H9 (cell line): Measurements from ENCODE around the gene AFF2. TPM values are rescaled to one million over a fixed set of nuclear protein-coding genes. Genes with fewer than 3 reads are reported as not detected.

Experiments
- DNase-seq: peaks from one replicate; pipeline ENCODE4 v3.0.0-alpha.2; 2017
- H2AFZ ChIP-seq: one replicate; pipeline ENCODE4 v1.6.1; 2013; ENCODE audit warnings: mild to moderate bottlenecking, low read length, control low read depth, moderate library complexity
- H2AK5ac ChIP-seq: 2 replicates; pipeline ENCODE4 v1.6.1; 2013; ENCODE audit warnings: low read length, control low read depth, mixed read lengths; ENCODE audit not compliant: insufficient read length
- H2BK120ac ChIP-seq: one replicate; pipeline ENCODE4 v1.6.1; 2013; ENCODE audit warnings: low read depth, mild to moderate bottlenecking, low read length, control low read depth, inconsistent platforms; ENCODE audit not compliant: poor library complexity, severe bottlenecking
- H2BK12ac ChIP-seq: 2 replicates; pipeline ENCODE4 v1.6.1; 2013; ENCODE audit warnings: low read length, control low read depth, mixed read lengths, low read depth; ENCODE audit not compliant: insufficient read length
- H2BK15ac ChIP-seq: 2 replicates; pipeline ENCODE4 v1.6.1; 2013; ENCODE audit warnings: low read depth, low read length, control low read depth
- H2BK20ac ChIP-seq: one replicate; pipeline ENCODE4 v1.6.1; 2013; ENCODE audit warnings: low read depth, mild to moderate bottlenecking, low read length, control low read depth, inconsistent platforms; ENCODE audit not compliant: poor library complexity, severe bottlenecking
- H2BK5ac ChIP-seq: 2 replicates; pipeline ENCODE4 v1.6.1; 2013; ENCODE audit warnings: low read length, control low read depth, mixed read lengths; ENCODE audit not compliant: insufficient read length
- H3K14ac ChIP-seq: 2 replicates; pipeline ENCODE4 v1.6.1; 2013; ENCODE audit warnings: low read length, control low read depth; ENCODE audit not compliant: insufficient read depth
- H3K18ac ChIP-seq: 2 replicates; pipeline ENCODE4 v1.6.1; 2013; ENCODE audit warnings: low read depth, mild to moderate bottlenecking, mixed read lengths, low read length, control low read depth; ENCODE audit not compliant: insufficient read length
- H3K23ac ChIP-seq: 2 replicates; pipeline ENCODE4 v1.6.1; 2013; ENCODE audit warnings: low read length, control low read depth, mixed read lengths, low read depth; ENCODE audit not compliant: insufficient read length
- H3K23me2 ChIP-seq: 2 replicates; pipeline ENCODE4 v1.6.1; 2013; ENCODE audit warnings: low read depth, mild to moderate bottlenecking, mixed read lengths, low read length, control low read depth; ENCODE audit not compliant: insufficient read length, poor library complexity, severe bottlenecking
- H3K27ac ChIP-seq: 2 replicates; pipeline ENCODE4 v1.5.1; 2013; ENCODE audit warnings: low read length, control low read depth, mixed read lengths, low read depth; ENCODE audit not compliant: insufficient read length
- H3K27me3 ChIP-seq: 2 replicates; pipeline ENCODE4 v1.6.1; 2013; ENCODE audit warnings: low read length, control low read depth, inconsistent platforms; ENCODE audit not compliant: insufficient read depth
- H3K4ac ChIP-seq: 2 replicates; pipeline ENCODE4 v1.6.1; 2013; ENCODE audit warnings: low read depth, mild to moderate bottlenecking, control low read depth, inconsistent platforms, low read length, moderate library complexity
- H3K4me1 ChIP-seq: 2 replicates; pipeline ENCODE4 v1.6.1; 2013; ENCODE audit warnings: low read length, control low read depth, inconsistent platforms; ENCODE audit not compliant: insufficient read depth
- H3K4me2 ChIP-seq: 2 replicates; pipeline ENCODE4 v1.6.1; 2013; ENCODE audit warnings: low read length, control low read depth, mixed read lengths; ENCODE audit not compliant: insufficient read length, insufficient read depth
- H3K56ac ChIP-seq: 2 replicates; pipeline ENCODE4 v1.6.1; 2013; ENCODE audit warnings: low read depth, mild to moderate bottlenecking, mixed read lengths, low read length, control low read depth; ENCODE audit not compliant: insufficient read length
- H3K79me1 ChIP-seq: 2 replicates; pipeline ENCODE4 v1.6.1; 2013; ENCODE audit warnings: low read depth, mild to moderate bottlenecking, moderate library complexity, low read length, control low read depth, inconsistent platforms; ENCODE audit not compliant: insufficient read depth, poor library complexity, severe bottlenecking
- H3K79me2 ChIP-seq: 2 replicates; pipeline ENCODE4 v1.6.1; 2013; ENCODE audit warnings: low read length, control low read depth, inconsistent platforms; ENCODE audit not compliant: insufficient read depth
- H3K9ac ChIP-seq: 2 replicates; pipeline ENCODE4 v1.6.1; 2013; ENCODE audit warnings: low read length, control low read depth, mixed read lengths; ENCODE audit not compliant: insufficient read length; ENCODE audit errors: extremely low read depth
- H3K9me3 ChIP-seq: one replicate; pipeline ENCODE4 v1.6.1; 2013; ENCODE audit warnings: low read depth, low read length, inconsistent platforms; ENCODE audit not compliant: control insufficient read depth
- H3T11ph ChIP-seq: one replicate; pipeline ENCODE4 v1.6.1; 2013; ENCODE audit warnings: mild to moderate bottlenecking, low read length, control low read depth, inconsistent platforms
- H4K20me1 ChIP-seq: one replicate; pipeline ENCODE4 v1.6.1; 2013; ENCODE audit not compliant: control insufficient read depth, insufficient read length, insufficient read depth
- H4K5ac ChIP-seq: 2 replicates; pipeline ENCODE4 v1.6.1; 2013; ENCODE audit warnings: low read depth, mild to moderate bottlenecking, mixed read lengths, low read length, control low read depth; ENCODE audit not compliant: insufficient read length
- H4K8ac ChIP-seq: replicated peaks from 2 replicates; pipeline ENCODE4 v1.6.1; 2013; ENCODE audit warnings: low read length, control low read depth, mixed read lengths, low read depth; ENCODE audit not compliant: insufficient read length
- H4K91ac ChIP-seq: 2 replicates; pipeline ENCODE4 v1.6.1; 2013; ENCODE audit warnings: low read depth, mild to moderate bottlenecking, moderate library complexity, mixed read lengths, low read length, control low read depth; ENCODE audit not compliant: insufficient read length
- H3K27ac Mint-ChIP-seq, 3 experiments: 2 replicates in 2 of 3; 3 replicates in 1 of 3; pipeline ENCODE4 v1.8.0; 2020 to 2021; ENCODE audit warnings: mixed read lengths in 3 of 3, mild to moderate bottlenecking in 1 of 3, moderate library complexity in 1 of 3
- H3K27me3 Mint-ChIP-seq: 2 replicates; pipeline ENCODE4 v1.8.0; 2021; ENCODE audit warnings: low read depth, mild to moderate bottlenecking, moderate library complexity, mixed read lengths
- H3K36me3 Mint-ChIP-seq, 3 experiments: 2 replicates in 2 of 3; 3 replicates in 1 of 3; pipeline ENCODE4 v1.8.0; 2020 to 2021; ENCODE audit warnings: low read depth in 3 of 3, mixed read lengths in 3 of 3; ENCODE audit not compliant: insufficient read depth in 1 of 3
- H3K4me1 Mint-ChIP-seq, 2 experiments: 2 replicates each; pipeline ENCODE4 v1.8.0; 2020; ENCODE audit warnings: mixed read lengths in 2 of 2
- H3K4me3 Mint-ChIP-seq, 2 experiments: 2 replicates in 1 of 2; 3 replicates in 1 of 2; pipeline ENCODE4 v1.8.0; 2020 to 2021; ENCODE audit warnings: mild to moderate bottlenecking in 2 of 2, mixed read lengths in 2 of 2, moderate library complexity in 1 of 2
- H3K9me3 Mint-ChIP-seq, 2 experiments: 2 replicates in 1 of 2; 3 replicates in 1 of 2; pipeline ENCODE4 v1.8.0; 2020; ENCODE audit warnings: mild to moderate bottlenecking in 2 of 2, mixed read lengths in 2 of 2, moderate library complexity in 1 of 2
- CTCF ChIP-seq: fragments of 200-600 bp; sonication (generic); conservative IDR thresholded peaks from 3 replicates; pipeline ENCODE4 v1.8.0; 2021; ENCODE audit warnings: antibody characterized with exemption, mild to moderate bottlenecking
- WGBS: extraction: QIAGEN DNeasy Blood & Tissue Kit; methylation state at CpG from one replicate; pipeline ENCODE4 v1.1.7; 2013; ENCODE audit warnings: missing lambda C conversion rate, low lambda C conversion rate, mixed read lengths; ENCODE audit not compliant: insufficient read length; ENCODE audit errors: extremely low coverage; 5-methylcytosine and 5-hydroxymethylcytosine counted together
- total RNA-seq: library from RNA; stranded (reverse); gene quantifications from 2 replicates; pipeline ENCODE4 v1.2.1, GENCODE V29; 2021

Gene AFF2
- total RNA-seq, 1 experiment from 2014 or later, result 14.6 TPM

- H3K27me3 Mint-ChIP-seq, result no peaks in the 10 kb centered on the region
Observed at GRCh38 chrX:148926371-148926770, 426.0 kb downstream of the AFF2 start.

More at GRCh38 chrX:148926371-148926770, 426.0 kb downstream of the AFF2 start:
- H3K27me3 ChIP-seq, result no peaks in the 10 kb centered on the region
- H3K4me1 ChIP-seq, result no peaks in the 10 kb centered on the region
- H3K4ac ChIP-seq, result no peak overlapping the region
- H3K4me3 Mint-ChIP-seq, result no peak overlapping the region
- H4K20me1 ChIP-seq, result no peaks in the 10 kb centered on the region
- H4K8ac ChIP-seq, result no peak overlapping the region
- no peak overlapping the region for H2BK5ac ChIP-seq
- H2BK15ac ChIP-seq, result no peak overlapping the region
- no peaks in the 10 kb centered on the region for H3K23me2 ChIP-seq
- TF ChIP-seq CTCF, result no peak
- H2BK12ac ChIP-seq, result no peak overlapping the region
- H3K18ac ChIP-seq, result no peak overlapping the region
- H3K27ac ChIP-seq, result no peak overlapping the region
- no peaks in the 10 kb centered on the region; a peak in 1 of 7 replicates for H3K36me3 Mint-ChIP-seq
- peaks cover 32 to 56% of the 10 kb centered on the region in 2 experiments for H3K9me3 Mint-ChIP-seq
- H3K9ac ChIP-seq, result no peak overlapping the region
- no peak overlapping the region for H3K4me2 ChIP-seq
- H4K5ac ChIP-seq, result no peak overlapping the region
- no peak overlapping the region for H3T11ph ChIP-seq
- no peak for DNase-seq
- H2BK20ac ChIP-seq, result no peak overlapping the region
- no peak overlapping the region for H2AK5ac ChIP-seq
- no peaks in the 10 kb centered on the region for H3K4me1 Mint-ChIP-seq
- no peak overlapping the region for H2AFZ ChIP-seq
- no peak overlapping the region for H3K14ac ChIP-seq
- H3K23ac ChIP-seq, result no peak overlapping the region
- H3K9me3 ChIP-seq, result peaks cover 34% of the 10 kb centered on the region
- H2BK120ac ChIP-seq, result no peak overlapping the region
- H3K79me2 ChIP-seq, result no peaks in the 10 kb centered on the region; the same call in 1 of the 2 replicates
- no peak overlapping the region for H3K27ac Mint-ChIP-seq
- H3K56ac ChIP-seq, result no peak overlapping the region
- H4K91ac ChIP-seq, result no peak overlapping the region
- H3K79me1 ChIP-seq, result no peaks in the 10 kb centered on the region
- no CpG with 5 or more reads among the region's 4 CpGs for WGBS
